Heart right ventricle (tissue), 16 donors: ENCODE results near the gene TANGO2. TPM values are rescaled to one million over a fixed set of nuclear protein-coding genes. Genes with fewer than 3 reads are reported as not detected.
A peak's percentile ranks its signal among the peaks of the same experiment; 100 is the strongest.

Source experiments
- ATAC-seq, 8 donors: fragments of 200-7000 bp; cut with Tn5 transposase; one replicate each; pipeline ENCODE4 v1.9.1; 2020; ENCODE audit warnings: mild to moderate bottlenecking in 8 of 8, moderate library complexity in 8 of 8, moderate number of reproducible peaks in 1 of 8
- DNase-seq, 2 donors: peaks; one replicate each; pipeline ENCODE4 v3.0.0-alpha.2; 2020
- H3K27ac ChIP-seq, 10 donors: fragments of 200-600 bp; sonication (generic) in 2 of 10; one replicate each; pipeline versions ENCODE4 v1.5.0 to v1.8.0; 2020 to 2022; ENCODE audit warnings: mild to moderate bottlenecking in 3 of 10
- H3K27me3 ChIP-seq, 7 donors: fragments of 200-600 bp; one replicate each; pipeline ENCODE4 v1.8.0; 2021 to 2022; ENCODE audit warnings: mild to moderate bottlenecking in 2 of 7
- H3K36me3 ChIP-seq, 9 donors: fragments of 200-600 bp; sonication (generic) in 1 of 9; one replicate each; pipeline versions ENCODE4 v1.5.0 to v1.8.0; 2020 to 2022; ENCODE audit warnings: mild to moderate bottlenecking in 2 of 9
- H3K4me1 ChIP-seq, 9 donors: fragments of 200-600 bp; sonication (generic) in 1 of 9; one replicate each; pipeline versions ENCODE4 v1.5.0 to v1.8.0; 2020 to 2022; ENCODE audit warnings: mild to moderate bottlenecking in 4 of 9
- H3K4me3 ChIP-seq, 10 donors: fragments of 200-600 bp; sonication (generic) in 2 of 10; one replicate each; pipeline versions ENCODE4 v1.5.0 to v1.8.0; 2020 to 2022; ENCODE audit warnings: mild to moderate bottlenecking in 7 of 10, moderate library complexity in 2 of 10
- H3K9me3 ChIP-seq, 11 donors: fragments of 200-600 bp in 10 of 11; sonication (generic) in 2 of 11; one replicate each; pipeline versions ENCODE4 v1.5.0 to v1.8.0; 2013 to 2022; ENCODE audit warnings: mild to moderate bottlenecking in 2 of 11, control low read depth in 1 of 11, moderate library complexity in 1 of 11
- WGBS, 2 donors: extraction: QIAGEN DNeasy Blood & Tissue Kit; methylation state at CpG; one replicate each; pipeline ENCODE4 v1.1.7; 2013; ENCODE audit warnings: inconsistent platforms in 1 of 2; 5-methylcytosine and 5-hydroxymethylcytosine counted together
- intact Hi-C, 10 donors: fragments of 100-400 bp; cut with DNase I; formaldehyde crosslinking; loops; one replicate each; pipeline versions ENCODE4 v1.11.1 to v1.14.2; 2022
- polyA plus RNA-seq, 2 donors: library from polyadenylated mRNA; stranded (reverse); fragments of 200-250 nt; gene quantifications; one replicate each; pipeline ENCODE4 v1.2.3, GENCODE V29; 2013
- total RNA-seq, 10 donors: library from RNA; stranded (reverse); fragmentation: NEBNext Ultra II Directional in 3 of 10; extraction: Animal tissue kit (Norgen Biotek cat#: 25700) in 3 of 10; gene quantifications; one replicate each; pipeline versions ENCODE4 v1.2.1 to v1.2.4, GENCODE V29; 2021 to 2023
- TF ChIP-seq, protein P1 (sequence below), 9 donors: fragments of 200-600 bp; sonication (generic) in 2 of 9; IDR thresholded peaks; one replicate each; pipeline versions ENCODE4 v1.5.0 to v1.8.0; 2021 to 2022; ENCODE audit warnings: antibody characterized with exemption in 9 of 9, mild to moderate bottlenecking in 5 of 9, moderate library complexity in 1 of 9
- donor health status: Arrhythmogenic right ventricular cardiomyopathy.
- donor health status: ischemic (EF 13 %, LVEDD 7.1; RV severe dilation, severe dysfunction).
- donor health status: healthy with polysubstance abuse.
- donor health status: DM: no; HTN: yes; CAD: no.
- donor health status: DM: no; HTN: no; CAD: no.
- donor health status: ischemic (EF 25% LVEDD 6.9; RV normal size, moderate dysfunction).
- donor health status: ischemic (EF 25% LVEDD 5.7; RV mildly dilated, moderate dysfunction).
- donor health status: healthy.
- donor health status: DM: yes; HTN: yes; CAD: no.
- donor health status: Ischemic cardiomyopathy.
- donor health status: ischemic (EF 35%, LVEDD 5.7; RV mildly dilated, moderate dysfunction).
- donor health status: nonischemic (EF 11% LVEDD 7.7; RV severe dilation, severe dysfunction).
- donor health status: DM: yes; HTN: yes; CAD: no.
- donor health status: PGD.
- donor health status: ischemic (EF 29% LVEDD 5.4; RV normal size, mild dysfunction).
- donor health status: nonischemic (EF 23%, LVEDD 6.1; RV moderate dilation, normal function).

The TANGO2 gene
- total and polyA plus RNA-seq, 12 donors, result 34.1 to 139 (median 81.0) TPM

DNA sequence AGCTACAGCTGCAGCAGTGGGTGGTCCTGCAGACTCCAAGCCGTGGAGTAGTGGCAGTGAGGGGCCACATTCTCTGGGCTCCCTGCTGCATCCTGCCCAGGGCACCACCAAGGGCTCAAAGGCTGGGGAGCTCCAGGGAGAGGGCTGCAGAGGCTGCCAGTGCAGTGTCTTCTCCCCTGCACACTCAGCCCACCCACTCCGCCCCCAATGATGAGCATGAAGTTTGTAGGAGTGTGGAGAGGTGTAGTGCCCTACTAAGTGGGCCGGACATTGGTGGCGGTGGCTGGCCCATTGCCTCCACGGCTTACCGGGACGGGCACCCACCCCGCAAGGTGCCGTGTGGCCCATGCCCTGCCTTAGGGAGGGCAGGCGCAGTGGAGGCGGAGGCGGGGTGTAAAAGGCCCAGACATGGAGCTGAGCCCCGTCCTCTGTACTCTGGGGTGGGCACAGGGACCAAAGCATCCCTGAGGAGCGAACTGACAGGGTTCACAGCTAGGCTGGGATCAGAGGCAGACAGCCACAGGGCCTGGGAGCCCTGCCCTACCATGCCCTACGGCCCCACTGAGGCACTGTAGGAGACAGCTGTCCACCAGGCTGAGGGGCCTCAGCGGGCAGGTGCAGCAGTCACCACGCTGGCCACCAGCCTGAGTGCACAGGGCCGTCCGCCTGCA is 23.2 kb upstream of the TANGO2 start:
- DNase-seq, result peak in 1 of 2 donors; percentile 10
- Histone ChIP-seq H3K36me3 (no peaks in the 10 kb centered on the region), H3K27ac (no peak overlapping the region), H3K4me1 (peaks cover 18 to 60% (median 40%) of the 10 kb centered on the region in 9 donors), H3K4me3 (no peak overlapping the region), H3K9me3 (peaks cover 0 to 3% (median 0%) of the 10 kb centered on the region in 11 donors), H3K27me3 (no peaks in the 10 kb centered on the region)
- no peak for ATAC-seq
- 91 to 93% methylated on average over 19 of the region's 19 CpGs for WGBS, 2 donors
- intact Hi-C loops, result no loop called here
- TF ChIP-seq, protein P1, sequence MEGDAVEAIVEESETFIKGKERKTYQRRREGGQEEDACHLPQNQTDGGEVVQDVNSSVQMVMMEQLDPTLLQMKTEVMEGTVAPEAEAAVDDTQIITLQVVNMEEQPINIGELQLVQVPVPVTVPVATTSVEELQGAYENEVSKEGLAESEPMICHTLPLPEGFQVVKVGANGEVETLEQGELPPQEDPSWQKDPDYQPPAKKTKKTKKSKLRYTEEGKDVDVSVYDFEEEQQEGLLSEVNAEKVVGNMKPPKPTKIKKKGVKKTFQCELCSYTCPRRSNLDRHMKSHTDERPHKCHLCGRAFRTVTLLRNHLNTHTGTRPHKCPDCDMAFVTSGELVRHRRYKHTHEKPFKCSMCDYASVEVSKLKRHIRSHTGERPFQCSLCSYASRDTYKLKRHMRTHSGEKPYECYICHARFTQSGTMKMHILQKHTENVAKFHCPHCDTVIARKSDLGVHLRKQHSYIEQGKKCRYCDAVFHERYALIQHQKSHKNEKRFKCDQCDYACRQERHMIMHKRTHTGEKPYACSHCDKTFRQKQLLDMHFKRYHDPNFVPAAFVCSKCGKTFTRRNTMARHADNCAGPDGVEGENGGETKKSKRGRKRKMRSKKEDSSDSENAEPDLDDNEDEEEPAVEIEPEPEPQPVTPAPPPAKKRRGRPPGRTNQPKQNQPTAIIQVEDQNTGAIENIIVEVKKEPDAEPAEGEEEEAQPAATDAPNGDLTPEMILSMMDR (IDR thresholded peaks at IDR 0.05), result no peak

DNA sequence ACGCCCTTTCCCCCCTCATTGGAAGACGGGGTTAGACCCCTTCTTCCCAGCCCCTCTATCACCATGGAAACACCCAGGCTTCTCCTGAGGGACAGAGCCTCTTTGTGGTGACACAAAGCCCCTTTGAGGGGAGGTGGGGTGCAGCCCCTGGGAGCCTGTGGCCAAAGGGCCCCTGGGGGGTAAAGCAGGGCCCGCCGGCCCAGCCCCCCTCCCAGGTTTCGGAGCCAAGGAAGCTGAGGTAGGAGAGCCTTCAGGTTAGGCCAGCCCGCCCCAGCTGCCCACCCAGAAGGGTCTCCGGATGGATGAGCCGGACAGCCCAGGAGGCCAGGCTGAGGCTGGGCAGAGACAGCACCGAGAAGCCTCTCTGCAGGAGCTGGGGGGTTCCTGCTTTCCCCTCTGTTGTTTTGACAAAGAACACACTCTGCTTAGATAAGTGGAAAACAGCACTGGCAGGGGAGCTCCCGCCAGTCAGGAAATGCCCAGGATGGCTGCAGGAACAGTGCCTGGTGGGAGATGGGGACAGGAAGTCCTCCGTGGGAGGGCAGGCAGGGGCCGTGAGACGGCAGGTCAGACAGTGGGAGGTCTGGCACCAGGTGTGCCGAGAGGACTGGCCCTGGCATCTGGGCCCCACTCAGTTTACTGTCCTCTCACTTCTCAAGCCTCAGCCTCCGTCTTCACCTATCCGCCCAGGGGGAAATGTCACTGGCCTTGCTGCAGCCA is 22.5 kb upstream of the TANGO2 start:
- no peak overlapping the region for H3K4me3 ChIP-seq
- no peaks in the 10 kb centered on the region for H3K36me3 ChIP-seq
- peak overlapping the region in 3 of 10 donors; percentile 8 to 73 (median 15) for H3K27ac ChIP-seq
- intact Hi-C loops, result no loop called here
- ATAC-seq (no peak), DNase-seq (peak in 1 of 2 donors; percentile 6)
- H3K27me3 ChIP-seq, result no peaks in the 10 kb centered on the region
- TF ChIP-seq, protein P1 (IDR thresholded peaks at IDR 0.05), result no peak
- peaks cover 18 to 53% (median 34%) of the 10 kb centered on the region in 9 donors for H3K4me1 ChIP-seq
- WGBS, 2 donors, result 60 to 64% methylated on average over 16 of the region's 16 CpGs
- H3K9me3 ChIP-seq, result peaks cover 0 to 10% (median 4%) of the 10 kb centered on the region in 11 donors

DNA sequence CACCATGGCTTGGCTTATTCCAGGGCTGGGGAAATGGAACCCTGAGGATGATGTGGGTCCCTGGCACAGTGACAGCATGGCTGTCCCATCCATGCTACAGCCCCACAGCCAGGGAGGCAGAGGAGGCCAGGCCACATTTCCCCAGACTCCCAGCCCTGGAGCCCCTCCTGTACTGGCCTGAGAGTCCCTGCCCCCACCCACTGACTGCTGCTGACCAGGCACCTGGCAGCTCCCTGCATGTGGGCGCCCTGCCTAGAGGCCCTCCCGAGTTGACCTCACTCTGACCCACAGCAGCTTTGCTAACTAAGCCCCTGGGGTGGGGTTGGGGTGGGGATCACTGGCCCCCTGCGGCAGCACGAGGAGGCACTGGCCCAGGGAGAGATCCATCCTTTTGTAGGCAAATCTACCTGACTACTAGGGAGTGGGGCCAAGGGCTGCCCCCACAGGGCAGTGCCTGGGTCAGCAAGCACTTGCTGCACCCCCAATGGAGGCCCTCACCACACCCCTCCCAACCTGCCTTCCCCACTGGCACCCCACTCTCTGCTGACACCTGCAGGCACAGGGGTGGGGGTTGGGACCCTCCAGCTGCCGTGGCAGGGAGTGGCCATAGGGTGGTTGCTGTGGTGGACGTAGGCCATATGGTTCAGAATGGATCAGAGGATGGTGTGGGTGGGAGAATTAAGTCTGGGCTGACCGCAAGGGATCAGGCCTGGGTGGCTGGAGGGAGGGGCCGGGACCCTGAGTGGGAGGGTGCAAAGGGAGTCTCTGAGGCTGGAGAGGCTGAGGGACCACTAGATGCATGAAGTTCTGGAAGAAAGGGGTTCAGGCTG is 21.7 kb upstream of the TANGO2 start:
- ATAC-seq, result peak in 3 of 8 donors; percentile 27 to 54 (median 38)
- 65 to 66% methylated on average over 8 of the region's 8 CpGs for WGBS, 2 donors
- peak in 1 of 2 donors; percentile 36 for DNase-seq

More for the DNA sequence above, 21.7 kb upstream of the TANGO2 start:
- Histone ChIP-seq H3K36me3 (no peaks in the 10 kb centered on the region), H3K9me3 (peaks cover 0 to 18% (median 5%) of the 10 kb centered on the region in 11 donors), H3K4me3 (no peak overlapping the region), H3K27ac (peak overlapping the region in 8 of 10 donors; percentile 8 to 73 (median 56)), H3K4me1 (peaks cover 18 to 52% (median 34%) of the 10 kb centered on the region in 9 donors), H3K27me3 (no peaks in the 10 kb centered on the region)
- intact Hi-C loops, result no loop called here
- TF ChIP-seq, protein P1 (IDR thresholded peaks at IDR 0.05), result no peak
